Lower leg skin (tissue), 3 donors: Measurements from ENCODE around the gene SMPX.

ENCODE experiments used
- POLR2A ChIP-seq, 2 donors: fragments of 450-650 bp; IDR thresholded peaks; one replicate each; pipeline ENCODE4 v1.6.1; 2016 to 2017; ENCODE audit warnings: antibody characterized with exemption in 2 of 2, mild to moderate bottlenecking in 1 of 2, moderate library complexity in 1 of 2
- TF ChIP-seq, protein P1 (sequence below), 3 donors: fragments of 450-650 bp; IDR thresholded peaks; one replicate each; pipeline ENCODE4 v1.5.1; 2016; ENCODE audit warnings: antibody characterized with exemption in 3 of 3, mild to moderate bottlenecking in 3 of 3, moderate library complexity in 2 of 3

DNA sequence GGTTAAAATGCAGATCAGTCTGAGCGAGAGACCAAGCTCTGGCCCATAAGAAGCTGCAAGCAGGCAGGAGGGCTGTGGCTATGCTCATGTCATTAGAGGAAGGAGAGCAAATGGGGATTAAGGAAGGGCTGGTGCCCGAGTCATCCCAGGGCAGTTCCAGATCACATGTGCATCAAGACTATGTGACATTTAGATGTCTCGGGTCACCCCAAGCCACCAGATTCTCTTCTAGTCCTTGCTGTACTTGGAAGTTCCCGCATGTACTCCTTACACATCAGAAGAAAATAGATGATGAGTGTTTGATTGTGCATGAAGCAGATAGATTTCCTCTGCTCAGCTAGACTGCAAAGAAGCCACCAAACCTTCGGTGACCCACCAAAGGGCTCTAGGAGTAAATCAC is 57.6 kb downstream of the SMPX start:
- TF ChIP-seq, protein P1, sequence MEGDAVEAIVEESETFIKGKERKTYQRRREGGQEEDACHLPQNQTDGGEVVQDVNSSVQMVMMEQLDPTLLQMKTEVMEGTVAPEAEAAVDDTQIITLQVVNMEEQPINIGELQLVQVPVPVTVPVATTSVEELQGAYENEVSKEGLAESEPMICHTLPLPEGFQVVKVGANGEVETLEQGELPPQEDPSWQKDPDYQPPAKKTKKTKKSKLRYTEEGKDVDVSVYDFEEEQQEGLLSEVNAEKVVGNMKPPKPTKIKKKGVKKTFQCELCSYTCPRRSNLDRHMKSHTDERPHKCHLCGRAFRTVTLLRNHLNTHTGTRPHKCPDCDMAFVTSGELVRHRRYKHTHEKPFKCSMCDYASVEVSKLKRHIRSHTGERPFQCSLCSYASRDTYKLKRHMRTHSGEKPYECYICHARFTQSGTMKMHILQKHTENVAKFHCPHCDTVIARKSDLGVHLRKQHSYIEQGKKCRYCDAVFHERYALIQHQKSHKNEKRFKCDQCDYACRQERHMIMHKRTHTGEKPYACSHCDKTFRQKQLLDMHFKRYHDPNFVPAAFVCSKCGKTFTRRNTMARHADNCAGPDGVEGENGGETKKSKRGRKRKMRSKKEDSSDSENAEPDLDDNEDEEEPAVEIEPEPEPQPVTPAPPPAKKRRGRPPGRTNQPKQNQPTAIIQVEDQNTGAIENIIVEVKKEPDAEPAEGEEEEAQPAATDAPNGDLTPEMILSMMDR (IDR thresholded peaks at IDR 0.05), result no peak
- no peak for TF ChIP-seq POLR2A (IDR thresholded peaks at IDR 0.05)
